ENCODE results near the gene AGAP1.

- no peak for TF ChIP-seq POLR2A (IDR thresholded peaks at IDR 0.05; ENCODE audit: low read length)
- no peak for TF ChIP-seq CTCF (IDR thresholded peaks at IDR 0.05)
- TF ChIP-seq MAX (IDR thresholded peaks at IDR 0.05): no peak
- TF ChIP-seq SREBF2 (IDR thresholded peaks at IDR 0.05): no peak
- no peak for TF ChIP-seq CEBPB (IDR thresholded peaks at IDR 0.05)
Observed at GRCh38 chr2:235580426-235581157, 86.7 kb downstream of the AGAP1 start.

Data from A549 (cell line).